GM12801 (cell line): ENCODE data around the gene ERC2.

Experiments used
- TF ChIP-seq, protein P1 (sequence below): IDR thresholded peaks from one replicate; pipeline ENCODE4 v1.5.1; 2011; ENCODE audit warnings: control low read depth; ENCODE audit not compliant: insufficient read length; ENCODE audit errors: extremely low read depth

The ERC2 gene

GRCh38 chr3:56115199-56115598, 353.1 kb downstream of the ERC2 start:
- TF ChIP-seq, protein P1, sequence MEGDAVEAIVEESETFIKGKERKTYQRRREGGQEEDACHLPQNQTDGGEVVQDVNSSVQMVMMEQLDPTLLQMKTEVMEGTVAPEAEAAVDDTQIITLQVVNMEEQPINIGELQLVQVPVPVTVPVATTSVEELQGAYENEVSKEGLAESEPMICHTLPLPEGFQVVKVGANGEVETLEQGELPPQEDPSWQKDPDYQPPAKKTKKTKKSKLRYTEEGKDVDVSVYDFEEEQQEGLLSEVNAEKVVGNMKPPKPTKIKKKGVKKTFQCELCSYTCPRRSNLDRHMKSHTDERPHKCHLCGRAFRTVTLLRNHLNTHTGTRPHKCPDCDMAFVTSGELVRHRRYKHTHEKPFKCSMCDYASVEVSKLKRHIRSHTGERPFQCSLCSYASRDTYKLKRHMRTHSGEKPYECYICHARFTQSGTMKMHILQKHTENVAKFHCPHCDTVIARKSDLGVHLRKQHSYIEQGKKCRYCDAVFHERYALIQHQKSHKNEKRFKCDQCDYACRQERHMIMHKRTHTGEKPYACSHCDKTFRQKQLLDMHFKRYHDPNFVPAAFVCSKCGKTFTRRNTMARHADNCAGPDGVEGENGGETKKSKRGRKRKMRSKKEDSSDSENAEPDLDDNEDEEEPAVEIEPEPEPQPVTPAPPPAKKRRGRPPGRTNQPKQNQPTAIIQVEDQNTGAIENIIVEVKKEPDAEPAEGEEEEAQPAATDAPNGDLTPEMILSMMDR, result no peak

- TF ChIP-seq, protein P1, result no peak
Measured at GRCh38 chr3:56113908-56114307, 354.4 kb downstream of the ERC2 start.

- TF ChIP-seq, protein P1, result no peak
Measured at GRCh38 chr3:56113231-56113630, 355.0 kb downstream of the ERC2 start.

GRCh38 chr3:56111606-56112304, 356.5 kb downstream of the ERC2 start:
- TF ChIP-seq, protein P1, result no peak

GRCh38 chr3:56110886-56111285, 357.4 kb downstream of the ERC2 start:
- TF ChIP-seq, protein P1, result no peak

GRCh38 chr3:56107157-56107556, 361.1 kb downstream of the ERC2 start:
- TF ChIP-seq, protein P1, result no peak

GRCh38 chr3:56102032-56102431, 366.2 kb downstream of the ERC2 start:
- TF ChIP-seq, protein P1, result no peak
